ENCODE results near the gene STT3B. TPM values are rescaled to one million over a fixed set of nuclear protein-coding genes. Genes with fewer than 3 reads are reported as not detected.

Gene STT3B
- total and polyA plus RNA-seq, 2 experiments from 2014 or later, result 105 to 106 TPM

- no peaks in the 10 kb centered on the region for H3K9me3 ChIP-seq (ENCODE audit: low read depth)
- no peak overlapping the region for H3K4me3 ChIP-seq
- no peak for TF ChIP-seq CTCF (IDR thresholded peaks at IDR 0.05; ENCODE audit: low read depth, low read length)
Observed at GRCh38 chr3:31645256-31645655, 112.5 kb downstream of the STT3B start.

DNA sequence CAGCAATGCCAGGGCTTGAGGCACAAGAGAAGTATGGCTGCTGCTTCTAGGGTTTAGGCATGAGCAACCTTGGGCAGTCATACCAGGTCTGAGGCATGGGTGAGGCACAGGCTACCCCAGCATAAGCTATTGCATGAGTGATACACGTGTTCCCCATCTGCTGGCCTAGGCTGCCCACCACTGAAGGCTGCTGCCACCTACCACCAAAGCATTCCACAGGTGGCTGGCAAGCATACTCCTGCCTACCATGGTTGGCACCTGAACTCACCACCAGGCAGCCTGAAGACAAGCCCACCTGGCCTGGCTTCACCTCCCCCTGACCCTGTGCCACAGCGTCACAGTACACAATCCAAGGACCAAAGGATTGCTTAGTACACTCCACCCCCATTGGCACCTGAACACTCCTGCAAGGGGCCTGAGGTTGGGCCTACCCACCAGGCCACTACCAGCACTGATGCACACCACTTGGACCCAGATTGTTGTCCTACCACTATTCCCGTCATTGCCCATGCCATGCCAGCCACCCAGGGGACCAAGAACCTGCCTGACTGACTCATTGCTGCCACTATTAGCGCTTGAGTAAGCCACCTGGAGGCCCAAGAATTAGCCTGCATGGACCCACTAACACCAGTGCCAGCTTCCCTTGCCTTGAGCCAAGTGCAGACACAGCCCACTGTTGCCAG, 115.7 kb downstream of the STT3B start:
- no peak overlapping the region for H3K27ac ChIP-seq
- no peak for DNase-seq (ENCODE audit: low read depth in 1 of 2, low spot score in 1 of 2)
- no peaks in the 10 kb centered on the region for H3K36me3 ChIP-seq
- no peaks in the 10 kb centered on the region for H3K27me3 ChIP-seq
- H3K4me3 ChIP-seq, result no peak overlapping the region
- no peak for TF ChIP-seq CTCF (IDR thresholded peaks at IDR 0.05; ENCODE audit: low read depth, low read length)
- no peaks in the 10 kb centered on the region for H3K9me3 ChIP-seq (ENCODE audit: low read depth)
- no peaks in the 10 kb centered on the region for H3K4me1 ChIP-seq (ENCODE audit: low read depth)

More at GRCh38 chr3:31645256-31645655, 112.5 kb downstream of the STT3B start:
- Histone ChIP-seq H3K27ac (no peak overlapping the region), H3K4me1 (ENCODE audit: low read depth) (no peaks in the 10 kb centered on the region), H3K27me3 (no peaks in the 10 kb centered on the region), H3K36me3 (no peaks in the 10 kb centered on the region)
- no peak for DNase-seq (ENCODE audit: low read depth in 1 of 2, low spot score in 1 of 2)

DNA sequence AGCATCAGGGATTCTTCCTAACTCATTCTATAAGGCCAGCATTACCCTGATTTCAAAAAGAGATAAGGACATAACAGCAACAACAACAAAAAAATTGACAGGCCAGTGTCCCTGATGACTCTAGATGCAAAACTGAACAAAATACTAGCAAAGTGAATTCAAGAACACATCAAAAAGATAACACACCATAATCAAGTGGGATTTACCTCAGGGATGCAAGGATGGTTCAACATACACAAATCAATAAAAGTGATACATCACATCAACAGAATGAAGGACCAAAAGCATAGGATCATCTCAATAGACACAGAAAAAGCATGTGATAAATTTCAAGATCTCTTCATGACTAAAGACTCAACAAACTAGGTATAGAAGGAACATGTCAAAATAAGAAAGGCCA, 119.6 kb downstream of the STT3B start:
- H3K27ac ChIP-seq, result no peak overlapping the region
- no peaks in the 10 kb centered on the region for H3K36me3 ChIP-seq
- TF ChIP-seq CTCF (IDR thresholded peaks at IDR 0.05; ENCODE audit: low read depth, low read length), result no peak
- no peak overlapping the region for H3K4me3 ChIP-seq
- no peaks in the 10 kb centered on the region for H3K27me3 ChIP-seq
- H3K4me1 ChIP-seq (ENCODE audit: low read depth), result no peaks in the 10 kb centered on the region
- no peaks in the 10 kb centered on the region for H3K9me3 ChIP-seq (ENCODE audit: low read depth)
- DNase-seq (ENCODE audit: low read depth in 1 of 2, low spot score in 1 of 2), result no peak

DNA sequence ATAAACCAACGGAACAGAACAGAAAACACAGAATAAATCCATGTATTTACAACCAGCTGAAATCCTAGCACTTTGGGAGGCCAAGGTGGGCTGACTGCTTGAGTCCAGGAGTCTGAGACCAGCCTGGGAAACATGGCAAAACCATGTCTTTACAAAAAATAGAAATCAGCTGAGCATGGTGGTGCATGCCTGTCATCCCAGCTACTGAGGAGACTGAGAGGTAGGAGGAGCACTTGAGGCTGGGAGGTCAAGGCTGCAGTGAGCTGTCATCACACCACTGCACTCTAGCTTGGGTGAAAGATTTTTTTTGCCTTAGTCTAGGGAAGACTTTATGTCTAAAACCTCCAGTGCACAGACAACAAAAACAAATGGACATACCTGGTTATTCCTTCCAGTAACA, 120.7 kb downstream of the STT3B start:
- Histone ChIP-seq H3K27ac (no peak overlapping the region), H3K4me3 (no peak overlapping the region), H3K9me3 (ENCODE audit: low read depth) (no peaks in the 10 kb centered on the region), H3K4me1 (ENCODE audit: low read depth) (no peaks in the 10 kb centered on the region), H3K27me3 (no peaks in the 10 kb centered on the region), H3K36me3 (no peaks in the 10 kb centered on the region)
- DNase-seq (ENCODE audit: low read depth in 1 of 2, low spot score in 1 of 2), result no peak
- no peak for TF ChIP-seq CTCF (IDR thresholded peaks at IDR 0.05; ENCODE audit: low read depth, low read length)

DNA sequence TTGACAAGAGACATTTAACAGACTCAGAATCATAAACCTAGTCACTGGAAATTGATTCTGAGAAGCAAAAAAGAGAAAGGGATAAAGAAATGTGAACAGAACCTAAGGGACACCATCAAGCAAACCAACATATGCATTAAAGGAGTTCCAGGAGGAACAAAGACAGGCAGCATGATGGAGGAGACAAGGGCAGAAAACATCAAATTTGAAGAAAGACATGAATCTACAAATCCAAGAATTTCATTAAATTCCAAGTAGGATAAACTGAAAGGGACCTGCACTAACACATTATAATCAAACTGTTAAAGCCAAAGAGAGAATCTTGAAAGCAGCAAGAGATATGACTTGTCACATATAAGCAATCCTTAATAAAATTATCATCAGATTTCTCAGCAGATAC, 122.3 kb downstream of the STT3B start:
- Histone ChIP-seq H3K4me1 (ENCODE audit: low read depth) (no peaks in the 10 kb centered on the region), H3K27ac (no peak overlapping the region), H3K36me3 (no peaks in the 10 kb centered on the region), H3K27me3 (no peaks in the 10 kb centered on the region), H3K9me3 (ENCODE audit: low read depth) (no peaks in the 10 kb centered on the region), H3K4me3 (no peak overlapping the region)
- no peak for DNase-seq (ENCODE audit: low read depth in 1 of 2, low spot score in 1 of 2)
- no peak for TF ChIP-seq CTCF (IDR thresholded peaks at IDR 0.05; ENCODE audit: low read depth, low read length)

Data from cardiac muscle cell (in vitro differentiated cells and primary cell).